ENCODE results near the gene KNSTRN. TPM values are rescaled to one million over a fixed set of nuclear protein-coding genes. Genes with fewer than 3 reads are reported as not detected.

The KNSTRN gene
- total and polyA plus RNA-seq, 2 donors (not counting 3 experiments of a cell fraction or from before 2014, with no cell fraction given) = 24.4 to 61.4 TPM

- Histone ChIP-seq H3K9me1 (replicated peaks; ENCODE audit: control insufficient read depth, extremely low read depth, insufficient read depth, low read length) (no peaks in the 10 kb centered on the region), H3K9me3 (replicated peaks; ENCODE audit: control insufficient read depth, insufficient read depth, low read length) (no peaks in the 10 kb centered on the region), H2AFZ (ENCODE audit: low read depth, low read length) (no peak overlapping the region), H3K4me1 (ENCODE audit: control insufficient read depth, extremely low read depth, insufficient read depth, low read length) (peaks cover 65% of the 10 kb centered on the region), H4K20me1 (replicated peaks; ENCODE audit: control insufficient read depth, extremely low read depth, insufficient read depth, low read length) (no peaks in the 10 kb centered on the region), H3K4me2 (ENCODE audit: insufficient read depth, low read length) (no peak overlapping the region), H3K27me3 (ENCODE audit: control insufficient read depth in 2 of 2, insufficient read depth in 2 of 2, low read length in 2 of 2) (no peaks in the 10 kb centered on the region), H3K79me2 (ENCODE audit: control insufficient read depth, insufficient read depth, low read length) (peaks cover 11% of the 10 kb centered on the region), H3K4me3 (replicated peaks in 1 of 3; ENCODE audit: insufficient read depth in 1 of 3, low read depth in 1 of 3, low read length in 3 of 3) (no peak overlapping the region), H3K36me3 (ENCODE audit: control insufficient read depth in 2 of 2, extremely low read depth in 1 of 2, insufficient read depth in 2 of 2, low read length in 2 of 2) (peaks cover 0 to 8% of the 10 kb centered on the region in 2 experiments), H3K9ac (replicated peaks; ENCODE audit: extremely low read depth, insufficient read depth, low read length) (no peak overlapping the region), H3K27ac (ENCODE audit: insufficient read depth, low read depth, low read length) (peak overlapping the region; percentile 16)
- dilution Hi-C loops (cut with MboI; ENCODE audit: extremely low pct_ligation_motif_present, low sequenced_read_pairs) (no loop called here), intact Hi-C loops (cut with micrococcal nuclease) (no loop called here)
- DNase-seq (ENCODE audit: low read depth, low spot score) (no peak), FAIRE-seq (no peak)
- TF ChIP-seq FOS (IDR thresholded peaks at IDR 0.05; ENCODE audit: borderline replicate concordance, insufficient read depth, low read length) (no peak), GATA2 (IDR thresholded peaks at IDR 0.05; ENCODE audit: insufficient read depth, insufficient read length, low read depth, low read length) (no peak), JUN (IDR thresholded peaks at IDR 0.05; ENCODE audit: borderline replicate concordance, insufficient read depth, insufficient read length, low read depth) (no peak), MAX (IDR thresholded peaks at IDR 0.05; ENCODE audit: insufficient read depth, insufficient read length) (no peak), POLR2AphosphoS5 (IDR thresholded peaks at IDR 0.05; ENCODE audit: insufficient read depth, low read depth, low read length) (no peak), EZH2 (IDR thresholded peaks at IDR 0.05; ENCODE audit: borderline replicate concordance, low read depth, low read length, severe bottlenecking) (no peak), MYC (IDR thresholded peaks at IDR 0.05; ENCODE audit: low read depth, low read length) (no peak), POLR2A (IDR thresholded peaks at IDR 0.05; ENCODE audit: low read depth, low read length) (no peak)
- TF ChIP-seq, protein P1, sequence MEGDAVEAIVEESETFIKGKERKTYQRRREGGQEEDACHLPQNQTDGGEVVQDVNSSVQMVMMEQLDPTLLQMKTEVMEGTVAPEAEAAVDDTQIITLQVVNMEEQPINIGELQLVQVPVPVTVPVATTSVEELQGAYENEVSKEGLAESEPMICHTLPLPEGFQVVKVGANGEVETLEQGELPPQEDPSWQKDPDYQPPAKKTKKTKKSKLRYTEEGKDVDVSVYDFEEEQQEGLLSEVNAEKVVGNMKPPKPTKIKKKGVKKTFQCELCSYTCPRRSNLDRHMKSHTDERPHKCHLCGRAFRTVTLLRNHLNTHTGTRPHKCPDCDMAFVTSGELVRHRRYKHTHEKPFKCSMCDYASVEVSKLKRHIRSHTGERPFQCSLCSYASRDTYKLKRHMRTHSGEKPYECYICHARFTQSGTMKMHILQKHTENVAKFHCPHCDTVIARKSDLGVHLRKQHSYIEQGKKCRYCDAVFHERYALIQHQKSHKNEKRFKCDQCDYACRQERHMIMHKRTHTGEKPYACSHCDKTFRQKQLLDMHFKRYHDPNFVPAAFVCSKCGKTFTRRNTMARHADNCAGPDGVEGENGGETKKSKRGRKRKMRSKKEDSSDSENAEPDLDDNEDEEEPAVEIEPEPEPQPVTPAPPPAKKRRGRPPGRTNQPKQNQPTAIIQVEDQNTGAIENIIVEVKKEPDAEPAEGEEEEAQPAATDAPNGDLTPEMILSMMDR (IDR thresholded peaks at IDR 0.05; ENCODE audit: extremely low read depth in 1 of 2, insufficient read depth in 1 of 2, low read depth in 1 of 2, low read length in 2 of 2) = no peak
- no TSS peak for BruUV-seq (replicated peaks)
- CTCF ChIA-PET = interaction anchor here (0.6 to 9.1 kb wide), 22 partner anchors 11 to 120 kb away, joined by 3 to 287 read pairs (median 6); partner anchors contain the start of genes ANKRD63, DISP2, INAFM2 and PLCB2
- POLR2A ChIA-PET = interaction anchor here (1.7 kb wide), 1 partner anchor 52 kb away, joined by 4 read pairs; no protein-coding TSS in a partner anchor
Measured at GRCh38 chr15:40337597-40337996, 44.9 kb upstream of the KNSTRN start.
